Measurements from ENCODE around the gene TNS4.
A peak's percentile ranks its signal among the peaks of the same experiment; 100 is the strongest.

The TNS4 gene

GRCh38 chr17:40516581-40517285, 15.3 kb upstream of the TNS4 start:
- DNase-seq (ENCODE audit: low spot score): no peak

GRCh38 chr17:40515491-40516041, 14.1 kb upstream of the TNS4 start:
- no peak for DNase-seq (ENCODE audit: low spot score)

- DNase-seq (ENCODE audit: low spot score): no peak
Measured at GRCh38 chr17:40515011-40515410, 13.6 kb upstream of the TNS4 start.

- no peak for DNase-seq (ENCODE audit: low spot score)
Measured at GRCh38 chr17:40514013-40514875, 12.8 kb upstream of the TNS4 start.

- no peak for DNase-seq (ENCODE audit: low spot score)
Measured at GRCh38 chr17:40511667-40512220, 10.3 kb upstream of the TNS4 start.

- no peak for DNase-seq (ENCODE audit: low spot score)
Measured at GRCh38 chr17:40511136-40511535, 9.7 kb upstream of the TNS4 start.

- DNase-seq (ENCODE audit: low spot score): no peak
Measured at GRCh38 chr17:40510328-40510648, 8.9 kb upstream of the TNS4 start.

- no peak for DNase-seq (ENCODE audit: low spot score)
Measured at GRCh38 chr17:40509626-40510327, 8.4 kb upstream of the TNS4 start.

GRCh38 chr17:40506786-40507185, 5.4 kb upstream of the TNS4 start:
- no peak for DNase-seq (ENCODE audit: low spot score)

- DNase-seq (ENCODE audit: low spot score): no peak
Measured at GRCh38 chr17:40503154-40503553, 1.7 kb upstream of the TNS4 start.

GRCh38 chr17:40502716-40503115, 1.3 kb upstream of the TNS4 start:
- DNase-seq (ENCODE audit: low spot score): no peak

GRCh38 chr17:40500709-40501108, 714 bp downstream of the TNS4 start:
- no peak for DNase-seq (ENCODE audit: low spot score)

GRCh38 chr17:40500190-40500589, 1.2 kb downstream of the TNS4 start:
- DNase-seq (ENCODE audit: low spot score): no peak

GRCh38 chr17:40499551-40500189, 1.8 kb downstream of the TNS4 start:
- peak; percentile 80 for DNase-seq (ENCODE audit: low spot score)

- no peak for DNase-seq (ENCODE audit: low spot score)
Measured at GRCh38 chr17:40498281-40499084, 2.9 kb downstream of the TNS4 start.

GRCh38 chr17:40497695-40498094, 3.7 kb downstream of the TNS4 start:
- no peak for DNase-seq (ENCODE audit: low spot score)

- no peak for DNase-seq (ENCODE audit: low spot score)
Measured at GRCh38 chr17:40496634-40497420, 4.6 kb downstream of the TNS4 start.

- no peak for DNase-seq (ENCODE audit: low spot score)
Measured at GRCh38 chr17:40496170-40496569, 5.3 kb downstream of the TNS4 start.

GRCh38 chr17:40495140-40495539, 6.3 kb downstream of the TNS4 start:
- no peak for DNase-seq (ENCODE audit: low spot score)

GRCh38 chr17:40493697-40494096, 7.7 kb downstream of the TNS4 start:
- DNase-seq (ENCODE audit: low spot score): no peak

Measured in ecto neural progenitor cell (in vitro differentiated cells).